AG09309 (cell line): ENCODE data around the gene AOPEP.

Experiments
- DNase-seq: peaks from one replicate; pipeline ENCODE4 v3.0.0-alpha.2; 2010; ENCODE audit warnings: low read depth
- H3K4me3 ChIP-seq: 2 replicates; pipeline ENCODE4 v1.5.1; 2011; ENCODE audit warnings: mild to moderate bottlenecking, low read depth, low read length, moderate library complexity; ENCODE audit not compliant: control insufficient read depth
- TF ChIP-seq, protein P1 (sequence below): IDR thresholded peaks from 2 replicates; pipeline ENCODE4 v1.5.1; 2011; ENCODE audit warnings: mild to moderate bottlenecking, low read depth, low read length, inconsistent platforms; ENCODE audit not compliant: insufficient read depth, control insufficient read depth; ENCODE audit errors: missing control alignments

The AOPEP gene

GRCh38 chr9:94928691-94929368, 202.3 kb downstream of the AOPEP start:
- TF ChIP-seq, protein P1, sequence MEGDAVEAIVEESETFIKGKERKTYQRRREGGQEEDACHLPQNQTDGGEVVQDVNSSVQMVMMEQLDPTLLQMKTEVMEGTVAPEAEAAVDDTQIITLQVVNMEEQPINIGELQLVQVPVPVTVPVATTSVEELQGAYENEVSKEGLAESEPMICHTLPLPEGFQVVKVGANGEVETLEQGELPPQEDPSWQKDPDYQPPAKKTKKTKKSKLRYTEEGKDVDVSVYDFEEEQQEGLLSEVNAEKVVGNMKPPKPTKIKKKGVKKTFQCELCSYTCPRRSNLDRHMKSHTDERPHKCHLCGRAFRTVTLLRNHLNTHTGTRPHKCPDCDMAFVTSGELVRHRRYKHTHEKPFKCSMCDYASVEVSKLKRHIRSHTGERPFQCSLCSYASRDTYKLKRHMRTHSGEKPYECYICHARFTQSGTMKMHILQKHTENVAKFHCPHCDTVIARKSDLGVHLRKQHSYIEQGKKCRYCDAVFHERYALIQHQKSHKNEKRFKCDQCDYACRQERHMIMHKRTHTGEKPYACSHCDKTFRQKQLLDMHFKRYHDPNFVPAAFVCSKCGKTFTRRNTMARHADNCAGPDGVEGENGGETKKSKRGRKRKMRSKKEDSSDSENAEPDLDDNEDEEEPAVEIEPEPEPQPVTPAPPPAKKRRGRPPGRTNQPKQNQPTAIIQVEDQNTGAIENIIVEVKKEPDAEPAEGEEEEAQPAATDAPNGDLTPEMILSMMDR = no peak
- H3K4me3 ChIP-seq = no peak overlapping the region

GRCh38 chr9:94929369-94929756, 202.9 kb downstream of the AOPEP start:
- no peak overlapping the region for H3K4me3 ChIP-seq
- no peak for DNase-seq
- TF ChIP-seq, protein P1 = no peak

More at GRCh38 chr9:94928691-94929368, 202.3 kb downstream of the AOPEP start:
- DNase-seq = no peak

DNA sequence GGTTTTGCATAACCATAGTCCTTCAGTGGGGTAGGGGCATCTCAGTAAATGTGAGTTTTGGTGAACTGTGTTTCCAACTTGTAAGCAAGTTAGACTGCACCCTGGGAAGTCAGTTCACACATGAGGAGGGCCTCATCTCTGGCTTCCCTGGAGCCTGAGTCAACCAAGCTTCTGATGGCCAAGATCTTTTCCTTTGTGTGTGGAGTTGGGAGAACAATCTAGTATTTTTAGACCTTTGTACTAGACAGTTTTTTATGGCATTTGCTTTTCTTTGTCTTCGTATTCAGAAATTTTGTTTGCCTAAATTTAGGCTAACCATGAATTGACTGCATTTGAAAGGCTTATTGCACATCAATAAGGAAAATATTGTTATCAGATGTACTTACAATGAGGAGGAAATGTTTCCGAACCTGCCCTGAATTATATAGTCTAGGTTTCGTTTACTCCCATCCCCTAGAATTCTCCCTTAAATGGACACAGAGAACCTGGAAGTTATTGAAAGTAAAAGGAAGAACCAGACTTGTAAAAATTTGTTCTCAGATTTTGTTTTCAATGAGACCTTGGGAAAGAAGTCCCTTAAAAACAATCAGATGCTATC, 204.6 kb downstream of the AOPEP start:
- no peak for DNase-seq
- TF ChIP-seq, protein P1 = no peak
- no peak overlapping the region for H3K4me3 ChIP-seq

DNA sequence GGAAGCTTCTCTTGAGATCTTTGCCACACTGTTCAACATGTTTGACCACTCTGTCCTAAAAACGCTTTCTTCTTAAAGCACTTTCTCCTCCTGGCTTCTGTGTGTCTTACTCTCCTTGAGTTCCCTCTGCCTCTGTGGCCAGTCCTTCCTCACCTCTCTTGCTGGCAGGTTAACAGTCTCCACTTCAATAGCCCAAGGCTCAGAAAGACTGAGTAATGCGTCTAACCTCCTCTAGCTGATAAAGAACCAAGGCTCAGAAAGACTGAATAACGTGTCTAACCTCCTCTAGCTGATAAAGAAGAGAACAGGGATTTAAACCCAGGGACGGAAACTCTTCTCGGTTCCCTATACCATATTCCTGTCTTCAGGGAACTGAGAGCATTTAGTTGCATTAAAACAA, 205.2 kb downstream of the AOPEP start:
- TF ChIP-seq, protein P1 = no peak
- DNase-seq = no peak
- H3K4me3 ChIP-seq = no peak overlapping the region

DNA sequence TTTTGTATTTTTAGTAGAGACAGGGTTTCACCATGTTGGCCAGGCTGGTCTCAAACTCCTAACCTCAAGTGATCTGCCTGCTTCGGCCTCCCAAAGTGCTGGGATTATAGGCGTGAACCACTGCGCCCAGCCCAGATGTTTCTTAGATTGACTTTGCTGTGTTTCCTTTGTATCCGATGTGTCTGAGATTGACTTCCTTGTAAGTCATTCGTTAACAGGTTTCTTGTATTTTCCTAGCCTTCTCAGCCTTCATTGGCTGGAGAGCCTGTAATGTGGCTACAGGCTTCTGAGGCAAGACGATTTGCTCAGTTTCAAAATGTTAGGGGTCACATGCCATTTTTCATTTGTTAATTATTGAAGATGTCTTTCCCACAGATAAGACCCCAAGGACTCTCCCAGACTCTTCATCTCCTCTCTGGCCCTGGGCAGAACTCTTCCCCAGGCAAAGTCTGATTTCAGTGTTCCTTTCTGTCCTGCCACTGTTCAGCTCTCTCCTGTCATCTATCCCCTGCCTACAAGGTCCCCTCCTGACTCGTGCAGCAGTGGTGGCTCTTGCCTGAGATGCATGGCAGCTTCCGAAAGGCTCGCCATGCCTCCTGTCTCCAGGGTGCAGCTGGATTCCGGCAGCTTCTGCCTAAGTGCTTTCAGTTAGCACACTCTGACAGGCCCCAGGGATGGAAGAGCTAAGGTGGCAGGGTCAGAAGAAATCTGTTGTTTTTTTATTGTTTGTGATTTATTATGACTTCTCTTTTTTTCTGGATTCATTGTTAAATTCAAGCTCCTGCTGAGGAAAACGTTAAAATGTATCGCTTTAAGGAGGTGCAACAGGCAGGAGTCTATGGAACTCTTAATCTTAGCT, 206.4 kb downstream of the AOPEP start:
- TF ChIP-seq, protein P1 = no peak
- DNase-seq = no peak
- no peak overlapping the region for H3K4me3 ChIP-seq

- TF ChIP-seq, protein P1 = no peak
- DNase-seq = no peak
- H3K4me3 ChIP-seq = no peak overlapping the region
Measured at GRCh38 chr9:94933511-94933828, 207.0 kb downstream of the AOPEP start.
